Vagina (tissue), 2 donors: ENCODE data around the gene CD40.

Source experiments
- CTCF ChIP-seq, 3 experiments: fragments of 450-650 bp in 2 of 3; fragments of 200-600 bp in 1 of 3; sonication (generic) in 1 of 3; IDR thresholded peaks; one replicate each; pipeline ENCODE4 v1.5.1; 2017 to 2019; ENCODE audit warnings: antibody characterized with exemption in 3 of 3, mild to moderate bottlenecking in 2 of 3, moderate library complexity in 2 of 3
- POLR2A ChIP-seq, 2 donors: fragments of 450-650 bp; IDR thresholded peaks; one replicate each; pipeline ENCODE4 v1.6.1; 2017; ENCODE audit warnings: antibody characterized with exemption in 2 of 2, mild to moderate bottlenecking in 2 of 2, moderate library complexity in 2 of 2

- no peak for TF ChIP-seq POLR2A (IDR thresholded peaks at IDR 0.05)
- no peak for TF ChIP-seq CTCF (IDR thresholded peaks at IDR 0.05)
Observed at GRCh38 chr20:46119547-46119946, 1.4 kb downstream of the CD40 start.
